Choroid plexus epithelial cell (primary cell): ENCODE results near the gene PRICKLE2.

ENCODE experiments used
- DNase-seq: peaks from one replicate; pipeline ENCODE4 v3.0.0-alpha.2; 2010; ENCODE audit warnings: low read depth
- H3K4me3 ChIP-seq: 2 replicates; pipeline ENCODE4 v1.5.1; 2011; ENCODE audit warnings: low read depth, mild to moderate bottlenecking, control low read depth, low read length, moderate library complexity
- TF ChIP-seq, protein P1 (sequence below): conservative IDR thresholded peaks from 2 replicates; pipeline ENCODE4 v1.5.1; 2011; ENCODE audit warnings: low read depth, mild to moderate bottlenecking, control low read depth, inconsistent platforms, low read length, moderate library complexity

PRICKLE2 gene

DNA sequence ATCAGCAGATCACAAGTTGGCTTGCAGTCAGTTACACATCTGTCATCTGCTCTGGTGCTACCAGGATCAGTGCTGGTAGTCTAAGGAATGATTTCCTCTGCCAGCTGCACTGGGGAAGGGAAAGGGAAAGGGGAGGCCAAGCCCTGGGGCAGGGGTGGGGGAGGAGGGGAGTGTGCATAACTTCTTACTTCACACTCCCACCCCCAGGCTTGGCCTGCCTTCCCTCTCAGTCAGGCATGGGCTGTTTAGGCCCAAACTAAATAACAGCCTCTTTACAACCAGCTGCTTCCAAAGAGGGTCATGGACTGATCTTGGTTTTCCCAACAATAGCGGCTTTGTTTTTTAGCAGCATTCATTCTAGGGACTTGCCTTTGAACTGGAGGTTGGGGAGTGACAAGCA is 115.8 kb downstream of the PRICKLE2 start:
- TF ChIP-seq, protein P1, sequence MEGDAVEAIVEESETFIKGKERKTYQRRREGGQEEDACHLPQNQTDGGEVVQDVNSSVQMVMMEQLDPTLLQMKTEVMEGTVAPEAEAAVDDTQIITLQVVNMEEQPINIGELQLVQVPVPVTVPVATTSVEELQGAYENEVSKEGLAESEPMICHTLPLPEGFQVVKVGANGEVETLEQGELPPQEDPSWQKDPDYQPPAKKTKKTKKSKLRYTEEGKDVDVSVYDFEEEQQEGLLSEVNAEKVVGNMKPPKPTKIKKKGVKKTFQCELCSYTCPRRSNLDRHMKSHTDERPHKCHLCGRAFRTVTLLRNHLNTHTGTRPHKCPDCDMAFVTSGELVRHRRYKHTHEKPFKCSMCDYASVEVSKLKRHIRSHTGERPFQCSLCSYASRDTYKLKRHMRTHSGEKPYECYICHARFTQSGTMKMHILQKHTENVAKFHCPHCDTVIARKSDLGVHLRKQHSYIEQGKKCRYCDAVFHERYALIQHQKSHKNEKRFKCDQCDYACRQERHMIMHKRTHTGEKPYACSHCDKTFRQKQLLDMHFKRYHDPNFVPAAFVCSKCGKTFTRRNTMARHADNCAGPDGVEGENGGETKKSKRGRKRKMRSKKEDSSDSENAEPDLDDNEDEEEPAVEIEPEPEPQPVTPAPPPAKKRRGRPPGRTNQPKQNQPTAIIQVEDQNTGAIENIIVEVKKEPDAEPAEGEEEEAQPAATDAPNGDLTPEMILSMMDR: no peak
- no peak for DNase-seq
- no peak overlapping the region for H3K4me3 ChIP-seq

DNA sequence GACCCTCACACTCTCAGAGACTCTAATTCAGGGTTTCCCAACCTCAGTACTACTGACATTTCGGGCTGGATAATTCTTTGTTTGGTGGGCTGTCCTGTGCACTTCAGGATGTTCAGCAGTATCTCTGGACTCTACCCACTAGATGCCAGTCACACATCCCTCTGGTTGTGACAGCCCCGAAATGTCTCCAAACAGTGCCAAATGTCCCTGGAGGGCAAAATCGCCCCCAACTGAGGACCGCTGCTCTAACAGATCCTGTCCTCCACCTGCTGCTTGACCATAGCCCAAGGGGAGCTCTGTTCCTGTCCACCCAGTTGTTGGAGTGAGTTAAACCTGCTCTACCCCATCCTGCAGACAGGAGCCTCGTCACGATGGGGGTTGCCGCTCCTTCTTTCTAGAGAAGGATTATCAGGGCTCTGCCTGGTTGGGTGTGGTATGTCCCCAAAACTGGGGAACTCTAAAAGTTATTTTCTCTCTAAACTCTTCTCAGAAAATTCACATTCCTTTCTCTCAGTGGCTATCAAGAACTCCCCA is 116.4 kb downstream of the PRICKLE2 start:
- H3K4me3 ChIP-seq: no peak overlapping the region
- TF ChIP-seq, protein P1: no peak
- no peak for DNase-seq

- TF ChIP-seq, protein P1: no peak
Observed at GRCh38 chr3:64108231-64108630, 117.0 kb downstream of the PRICKLE2 start.

DNA sequence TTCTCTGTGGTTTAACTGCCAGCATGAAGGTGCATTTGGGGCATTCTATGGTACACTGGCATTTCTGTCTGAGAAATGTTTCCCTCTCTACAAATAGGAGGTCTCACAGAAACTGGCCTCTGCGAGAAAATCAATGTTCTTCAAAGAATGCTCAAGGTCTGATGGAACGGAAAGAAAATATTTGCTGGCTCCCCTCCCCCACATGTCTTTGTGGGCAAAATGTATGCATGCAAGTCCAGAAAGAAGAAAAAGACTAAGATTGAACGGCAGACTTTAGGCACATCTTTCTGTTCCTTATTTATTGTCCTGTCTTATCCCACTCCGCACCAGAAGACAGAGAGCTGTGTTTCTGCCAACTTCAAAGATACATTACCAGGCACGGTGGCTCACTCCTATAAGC is 118.1 kb downstream of the PRICKLE2 start:
- DNase-seq: no peak
- TF ChIP-seq, protein P1: no peak
- H3K4me3 ChIP-seq: no peak overlapping the region

More at GRCh38 chr3:64108231-64108630, 117.0 kb downstream of the PRICKLE2 start:
- no peak for DNase-seq
- no peak overlapping the region for H3K4me3 ChIP-seq

- TF ChIP-seq, protein P1: no peak
- DNase-seq: no peak
- no peak overlapping the region for H3K4me3 ChIP-seq
Observed at GRCh38 chr3:64105816-64106215, 119.5 kb downstream of the PRICKLE2 start.

- H3K4me3 ChIP-seq: no peak overlapping the region
- TF ChIP-seq, protein P1: no peak
- peak; percentile 51 for DNase-seq
Observed at GRCh38 chr3:64104691-64105111, 120.6 kb downstream of the PRICKLE2 start.

DNA sequence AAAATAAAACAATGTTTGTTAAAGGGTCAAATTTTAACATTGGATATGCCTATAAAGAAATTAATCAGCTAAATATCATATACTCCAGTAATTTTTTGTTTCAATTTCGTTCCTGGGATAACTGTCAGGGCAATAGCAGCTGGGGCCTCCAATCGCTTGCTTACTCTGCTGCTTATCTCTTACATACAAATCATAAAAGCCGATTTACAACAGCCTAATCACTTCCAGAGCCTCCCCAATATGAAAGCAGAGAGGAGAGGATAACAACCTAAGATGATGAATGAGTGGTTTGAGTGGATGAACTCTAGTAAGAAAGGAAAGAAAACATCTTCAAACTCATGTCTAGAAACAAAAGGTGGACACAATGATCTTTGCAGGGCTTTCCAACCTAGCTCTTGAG is 121.3 kb downstream of the PRICKLE2 start:
- TF ChIP-seq, protein P1: no peak
- H3K4me3 ChIP-seq: no peak overlapping the region

More for the DNA sequence above, 121.3 kb downstream of the PRICKLE2 start:
- DNase-seq: no peak
